Measurements from ENCODE around the gene RASA3. TPM values are rescaled to one million over a fixed set of nuclear protein-coding genes. Genes with fewer than 3 reads are reported as not detected.
A peak's percentile ranks its signal among the peaks of the same experiment; 100 is the strongest.

Gene RASA3
- total RNA-seq, 1 donor from 2014 or later, result 2.9 TPM

- no peaks in the 10 kb centered on the region for H3K9me3 ChIP-seq (ENCODE audit: low read depth)
- H2AFZ ChIP-seq (replicated peaks), result no peak overlapping the region
- no peak overlapping the region for H3K4me2 ChIP-seq
- Mint-ChIP-seq H3K27me3 (ENCODE audit: insufficient read depth, low read depth) (no peaks in the 10 kb centered on the region), H3K4me1 (peaks cover 38% of the 10 kb centered on the region), H3K27ac (no peak overlapping the region), H3K36me3 (peaks cover 27% of the 10 kb centered on the region), H3K9me3 (peaks cover 11% of the 10 kb centered on the region), H3K4me3 (no peak overlapping the region)
- no peak overlapping the region for H3K9ac ChIP-seq
- no peaks in the 10 kb centered on the region for H3K27me3 ChIP-seq
- H3K36me3 ChIP-seq, result no peaks in the 10 kb centered on the region
- no peaks in the 10 kb centered on the region for H4K20me1 ChIP-seq (ENCODE audit: low read depth)
- DNase-seq (ENCODE audit: low spot score), result no peak
- no peaks in the 10 kb centered on the region for H3K79me2 ChIP-seq (ENCODE audit: low read depth)
- TF ChIP-seq EZH2phosphoT487 (IDR thresholded peaks at IDR 0.05) (no peak), CTCF (IDR thresholded peaks at IDR 0.05) (no peak), EZH2 (IDR thresholded peaks at IDR 0.05) (no peak)
- H3K4me1 ChIP-seq, result peaks cover 16% of the 10 kb centered on the region
- no peak overlapping the region for H3K4me3 ChIP-seq
- H3K27ac ChIP-seq, result no peak overlapping the region
- peaks cover 22% of the 10 kb centered on the region for H3F3A ChIP-seq (ENCODE audit: low read depth)
Measured at GRCh38 chr13:114039471-114040141, 92.8 kb downstream of the RASA3 start.

DNA sequence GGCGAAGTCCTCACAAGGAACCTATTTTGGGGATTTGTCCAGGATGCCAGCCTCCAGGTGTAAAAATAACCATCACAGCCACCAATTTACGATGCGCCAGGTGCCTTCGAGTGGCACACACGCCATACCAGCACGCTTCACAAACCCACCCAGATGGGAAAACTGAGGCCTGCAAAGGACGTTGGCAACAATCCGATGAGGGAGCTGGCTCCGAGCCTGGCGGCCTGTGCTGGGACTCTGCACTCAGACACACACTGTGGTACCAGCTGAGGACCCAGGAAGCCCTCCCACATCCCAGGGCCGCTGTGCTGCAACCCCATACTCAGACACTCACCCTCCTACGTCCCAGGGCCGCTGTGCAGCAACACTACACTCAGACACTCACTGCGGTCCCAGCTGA, 93.5 kb downstream of the RASA3 start:
- DNase-seq (ENCODE audit: low spot score), result no peak
- H3K4me2 ChIP-seq, result no peak overlapping the region
- peaks cover 27% of the 10 kb centered on the region for H3F3A ChIP-seq (ENCODE audit: low read depth)
- Mint-ChIP-seq H3K9me3 (peaks cover 11% of the 10 kb centered on the region), H3K4me1 (peaks cover 41% of the 10 kb centered on the region), H3K27ac (no peak overlapping the region), H3K36me3 (peaks cover 26% of the 10 kb centered on the region), H3K27me3 (ENCODE audit: insufficient read depth, low read depth) (no peaks in the 10 kb centered on the region), H3K4me3 (no peak overlapping the region)
- H3K4me1 ChIP-seq, result peaks cover 22% of the 10 kb centered on the region
- no peak overlapping the region for H3K27ac ChIP-seq
- TF ChIP-seq EZH2phosphoT487 (IDR thresholded peaks at IDR 0.05) (no peak), CTCF (IDR thresholded peaks at IDR 0.05) (no peak), EZH2 (IDR thresholded peaks at IDR 0.05) (no peak)
- no peak overlapping the region for H3K9ac ChIP-seq
- H2AFZ ChIP-seq (replicated peaks), result no peak overlapping the region
- H3K27me3 ChIP-seq, result no peaks in the 10 kb centered on the region
- no peaks in the 10 kb centered on the region for H4K20me1 ChIP-seq (ENCODE audit: low read depth)
- no peaks in the 10 kb centered on the region for H3K36me3 ChIP-seq
- no peak overlapping the region for H3K4me3 ChIP-seq
- no peaks in the 10 kb centered on the region for H3K79me2 ChIP-seq (ENCODE audit: low read depth)
- H3K9me3 ChIP-seq (ENCODE audit: low read depth), result no peaks in the 10 kb centered on the region

GRCh38 chr13:114038211-114038613, 94.2 kb downstream of the RASA3 start:
- H3K4me2 ChIP-seq, result no peak overlapping the region
- H3K27ac ChIP-seq, result no peak overlapping the region
- no peak overlapping the region for H3K27ac Mint-ChIP-seq
- peaks cover 38% of the 10 kb centered on the region for H3K4me1 Mint-ChIP-seq
- H3K9me3 ChIP-seq (ENCODE audit: low read depth), result no peaks in the 10 kb centered on the region
- no peak overlapping the region for H2AFZ ChIP-seq (replicated peaks)
- TF ChIP-seq EZH2 (IDR thresholded peaks at IDR 0.05), result no peak
- no peak for TF ChIP-seq EZH2phosphoT487 (IDR thresholded peaks at IDR 0.05)
- peaks cover 11% of the 10 kb centered on the region for H3K9me3 Mint-ChIP-seq
- H3K79me2 ChIP-seq (ENCODE audit: low read depth), result no peaks in the 10 kb centered on the region
- no peak overlapping the region for H3K9ac ChIP-seq
- H4K20me1 ChIP-seq (ENCODE audit: low read depth), result no peaks in the 10 kb centered on the region
- DNase-seq (ENCODE audit: low spot score), result no peak
- H3K4me3 Mint-ChIP-seq, result no peak overlapping the region
- peaks cover 25% of the 10 kb centered on the region for H3F3A ChIP-seq (ENCODE audit: low read depth)
- H3K4me3 ChIP-seq, result no peak overlapping the region
- H3K4me1 ChIP-seq, result peaks cover 22% of the 10 kb centered on the region
- no peaks in the 10 kb centered on the region for H3K27me3 Mint-ChIP-seq (ENCODE audit: insufficient read depth, low read depth)
- H3K27me3 ChIP-seq, result no peaks in the 10 kb centered on the region
- H3K36me3 ChIP-seq, result no peaks in the 10 kb centered on the region
- H3K36me3 Mint-ChIP-seq, result peaks cover 23% of the 10 kb centered on the region

DNA sequence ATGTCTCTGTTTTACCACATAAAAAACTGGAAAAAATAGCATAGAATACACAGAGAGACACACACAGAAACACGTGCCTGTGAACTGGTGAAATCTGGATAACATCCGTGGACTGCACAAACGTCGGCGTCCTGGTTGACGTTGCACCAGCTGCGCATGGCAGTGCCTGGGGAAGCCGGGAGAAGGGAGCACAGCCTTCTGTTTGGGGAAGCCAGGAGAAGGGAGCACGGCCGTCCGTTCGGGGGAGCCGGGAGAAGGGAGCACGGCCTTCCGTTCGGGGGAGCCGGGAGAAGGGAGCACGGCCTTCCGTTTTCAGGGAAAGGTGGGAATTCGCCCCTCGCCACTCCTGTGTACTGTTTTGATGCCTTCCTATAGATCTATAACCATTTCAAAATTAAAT, 94.7 kb downstream of the RASA3 start:
- Mint-ChIP-seq H3K9me3 (peaks cover 11% of the 10 kb centered on the region), H3K4me3 (no peak overlapping the region), H3K36me3 (peaks cover 19% of the 10 kb centered on the region), H3K27ac (peak overlapping the region; percentile 76), H3K4me1 (peaks cover 36% of the 10 kb centered on the region), H3K27me3 (ENCODE audit: insufficient read depth, low read depth) (no peaks in the 10 kb centered on the region)
- Histone ChIP-seq H3K9me3 (ENCODE audit: low read depth) (no peaks in the 10 kb centered on the region), H3K27me3 (no peaks in the 10 kb centered on the region), H3K36me3 (no peaks in the 10 kb centered on the region), H3K4me1 (peaks cover 22% of the 10 kb centered on the region), H3K4me3 (no peak overlapping the region), H3F3A (ENCODE audit: low read depth) (peaks cover 25% of the 10 kb centered on the region), H4K20me1 (ENCODE audit: low read depth) (no peaks in the 10 kb centered on the region), H3K9ac (no peak overlapping the region), H3K79me2 (ENCODE audit: low read depth) (no peaks in the 10 kb centered on the region), H3K4me2 (no peak overlapping the region), H2AFZ (replicated peaks) (no peak overlapping the region), H3K27ac (no peak overlapping the region)
- no peak for TF ChIP-seq CTCF (IDR thresholded peaks at IDR 0.05)
- TF ChIP-seq EZH2phosphoT487 (IDR thresholded peaks at IDR 0.05), result no peak
- TF ChIP-seq EZH2 (IDR thresholded peaks at IDR 0.05), result no peak
- DNase-seq (ENCODE audit: low spot score), result no peak

All from neural progenitor cell (in vitro differentiated cells).